H1 (cell line): ENCODE data around the gene DHCR24. TPM values are rescaled to one million over a fixed set of nuclear protein-coding genes. Genes with fewer than 3 reads are reported as not detected.

Experiments used
- CTCF ChIA-PET: fragments of 300-600 bp; sonication (Branson Sonifier 250); formaldehyde crosslinking; loops from one replicate; lab custom pipeline; 2021; ENCODE audit not compliant: partially characterized antibody; lab: Charles Lee
- POLR2A ChIA-PET: fragments of 300-600 bp; sonication (Branson Sonifier 250); formaldehyde crosslinking; loops from one replicate; lab custom pipeline; 2021; ENCODE audit warnings: inconsistent platforms; ENCODE audit not compliant: partially characterized antibody; lab: Charles Lee
- DNase-seq, 2 experiments: peaks; one replicate each; pipeline versions ENCODE4 v3.0.0 to v3.0.0-alpha.2; 2010 to 2022; ENCODE audit warnings: low spot score in 2 of 2, low read depth in 1 of 2, mixed read lengths in 1 of 2
- FAIRE-seq: peaks from 2 replicates; lab custom pipeline; 2011; peaks lifted over from hg19 to GRCh38; lab: Jason Lieb, UNC
- H2AFZ ChIP-seq: 2 replicates; pipeline ENCODE4 v1.8.1; 2012; ENCODE audit warnings: low read length, inconsistent platforms
- H2AK5ac ChIP-seq: 2 replicates; pipeline ENCODE4 v1.6.1; 2013; ENCODE audit warnings: low read depth, low read length
- H2BK120ac ChIP-seq: replicated peaks from 2 replicates; pipeline ENCODE3; 2013; ENCODE audit warnings: low read depth, low read length, inconsistent platforms
- H2BK12ac ChIP-seq: 2 replicates; pipeline ENCODE4 v1.6.1; 2013; ENCODE audit warnings: low read depth, low read length
- H2BK15ac ChIP-seq: 2 replicates; pipeline ENCODE4 v1.6.1; 2013; ENCODE audit warnings: low read length
- H2BK20ac ChIP-seq: 2 replicates; pipeline ENCODE4 v1.6.1; 2013; ENCODE audit warnings: low read length
- H2BK5ac ChIP-seq: 2 replicates; pipeline ENCODE4 v1.6.1; 2013; ENCODE audit warnings: low read depth, low read length
- H3K14ac ChIP-seq: 2 replicates; pipeline ENCODE4 v1.6.1; 2013; ENCODE audit warnings: inconsistent platforms; ENCODE audit not compliant: insufficient read length
- H3K18ac ChIP-seq: 2 replicates; pipeline ENCODE4 v1.6.1; 2013; ENCODE audit warnings: low read length; ENCODE audit errors: extremely low read depth
- H3K23ac ChIP-seq: 2 replicates; pipeline ENCODE4 v1.6.1; 2013; ENCODE audit warnings: inconsistent platforms; ENCODE audit not compliant: insufficient read length
- H3K23me2 ChIP-seq: 2 replicates; pipeline ENCODE4 v1.6.1; 2013; ENCODE audit warnings: low read depth, low read length
- H3K27ac ChIP-seq: 2 replicates; pipeline ENCODE4 v1.6.1; 2011; ENCODE audit warnings: low read depth, low read length, inconsistent platforms
- H3K27me3 ChIP-seq, 4 experiments: replicated peaks in 1 of 4; 1 replicate in 1 of 4; 2 replicates in 3 of 4; pipeline versions ENCODE4 v1.6.1 to v1.8.1; 2011 to 2013; ENCODE audit warnings: low read length in 3 of 4, mild to moderate bottlenecking in 3 of 4, inconsistent platforms in 2 of 4, mixed read lengths in 2 of 4, moderate library complexity in 1 of 4; ENCODE audit not compliant: control insufficient read depth in 3 of 4, insufficient read depth in 3 of 4; ENCODE audit errors: extremely low read depth in 1 of 4
- H3K36me3 ChIP-seq, 4 experiments: 2 replicates each; pipeline versions ENCODE4 v1.6.1 to v1.8.1; 2011 to 2013; ENCODE audit warnings: mild to moderate bottlenecking in 4 of 4, low read length in 3 of 4, moderate library complexity in 2 of 4, control low read depth in 1 of 4, inconsistent platforms in 1 of 4; ENCODE audit not compliant: insufficient read depth in 4 of 4, control insufficient read depth in 2 of 4
- H3K4ac ChIP-seq: replicated peaks from 2 replicates; pipeline ENCODE3; 2013; ENCODE audit warnings: low read length, low read depth, mixed read lengths, inconsistent platforms; ENCODE audit not compliant: insufficient read length
- H3K4me1 ChIP-seq, 4 experiments: replicated peaks in 1 of 4; 1 replicate in 1 of 4; 2 replicates in 3 of 4; pipeline versions ENCODE4 v1.6.1 to v1.8.1; 2011 to 2013; ENCODE audit warnings: low read length in 3 of 4, inconsistent platforms in 2 of 4, mixed read lengths in 1 of 4; ENCODE audit not compliant: insufficient read depth in 4 of 4, control insufficient read depth in 3 of 4
- H3K4me2 ChIP-seq, 2 experiments: 2 replicates each; pipeline versions ENCODE4 v1.6.1 to v1.8.1; 2011 to 2013; ENCODE audit warnings: low read depth in 2 of 2, low read length in 2 of 2, control low read depth in 1 of 2, inconsistent platforms in 1 of 2, mild to moderate bottlenecking in 1 of 2; ENCODE audit not compliant: insufficient read depth in 1 of 2
- H3K4me3 ChIP-seq, 4 experiments: fragments of 200-600, 300-600 bp in 1 of 4; sonication (generic), shearing (Covaris generic), sonication (Bioruptor Twin) in 1 of 4; 2 replicates each; pipeline versions ENCODE4 v1.5.1 to v1.8.1; 2011 to 2016; ENCODE audit warnings: low read length in 4 of 4, low read depth in 3 of 4, control low read depth in 2 of 4, inconsistent platforms in 2 of 4, mild to moderate bottlenecking in 2 of 4, mixed read lengths in 1 of 4, moderate library complexity in 1 of 4; ENCODE audit not compliant: insufficient read depth in 2 of 4; ENCODE audit errors: extremely low read depth in 1 of 4
- H3K56ac ChIP-seq: replicated peaks from 2 replicates; pipeline ENCODE3; 2013; ENCODE audit warnings: low read depth, mild to moderate bottlenecking, mixed read lengths, low read length, inconsistent platforms; ENCODE audit not compliant: insufficient read length
- H3K79me1 ChIP-seq: 2 replicates; pipeline ENCODE4 v1.6.1; 2013; ENCODE audit warnings: low read depth, low read length, control low read depth
- H3K79me2 ChIP-seq, 2 experiments: 2 replicates each; pipeline versions ENCODE4 v1.6.1 to v1.8.1; 2012 to 2013; ENCODE audit warnings: low read length in 2 of 2, mild to moderate bottlenecking in 2 of 2, inconsistent platforms in 1 of 2; ENCODE audit not compliant: insufficient read depth in 2 of 2, control insufficient read depth in 1 of 2
- H3K9ac ChIP-seq, 4 experiments: replicated peaks in 1 of 4; 1 replicate in 1 of 4; 2 replicates in 3 of 4; pipeline versions ENCODE4 v1.6.1 to v1.8.1; 2011 to 2013; ENCODE audit warnings: low read depth in 3 of 4, low read length in 3 of 4, control low read depth in 2 of 4, mild to moderate bottlenecking in 2 of 4, moderate library complexity in 2 of 4, inconsistent platforms in 1 of 4; ENCODE audit errors: extremely low read depth in 1 of 4
- H3K9me3 ChIP-seq, 2 experiments: 2 replicates each; pipeline versions ENCODE4 v1.6.1 to v1.8.1; 2012 to 2013; ENCODE audit warnings: mild to moderate bottlenecking in 2 of 2, moderate library complexity in 2 of 2, control low read depth in 1 of 2, inconsistent platforms in 1 of 2, low read depth in 1 of 2, low read length in 1 of 2, mixed read lengths in 1 of 2; ENCODE audit not compliant: insufficient read depth in 2 of 2
- H4K20me1 ChIP-seq, 2 experiments: replicated peaks in 1 of 2; 2 replicates each; pipeline versions ENCODE3 to v1.8.1; 2011 to 2013; ENCODE audit warnings: inconsistent platforms in 2 of 2, low read length in 2 of 2, mild to moderate bottlenecking in 1 of 2; ENCODE audit not compliant: insufficient read depth in 2 of 2, control insufficient read depth in 1 of 2
- H4K5ac ChIP-seq: 2 replicates; pipeline ENCODE4 v1.6.1; 2013; ENCODE audit warnings: low read length, low read depth, mixed read lengths, inconsistent platforms; ENCODE audit not compliant: insufficient read length
- H4K8ac ChIP-seq: 2 replicates; pipeline ENCODE4 v1.8.0; 2013; ENCODE audit warnings: mild to moderate bottlenecking, moderate library complexity, low read length, inconsistent platforms; ENCODE audit not compliant: insufficient read depth; ENCODE audit errors: extremely low read depth
- H4K91ac ChIP-seq: replicated peaks from 2 replicates; pipeline ENCODE3; 2013; ENCODE audit warnings: low read length, mixed read lengths, inconsistent platforms; ENCODE audit not compliant: insufficient read length
- MAFK ChIP-seq: IDR thresholded peaks from 2 replicates; pipeline ENCODE4 v1.6.1; 2012; ENCODE audit warnings: low read depth, mild to moderate bottlenecking, improper control_type of control experiment, low read length
- SP1 ChIP-seq: IDR thresholded peaks from 2 replicates; pipeline ENCODE4 v1.6.1; 2011; ENCODE audit warnings: low read depth, low read length
- WGBS, 2 experiments: shearing (Covaris generic) in 1 of 2; methylation state at CpG; one replicate each; pipeline versions ENCODE4 v1.1.6 to v1.1.7; 2013 to 2015; ENCODE audit warnings: low lambda C conversion rate in 2 of 2, mixed read lengths in 2 of 2, inconsistent platforms in 1 of 2, low coverage in 1 of 2, missing lambda C conversion rate in 1 of 2; ENCODE audit not compliant: insufficient replicate concordance in 2 of 2, insufficient coverage in 1 of 2, insufficient read length in 1 of 2; ENCODE audit errors: extremely low coverage in 1 of 2, missing lambda C conversion rate in 1 of 2; 5-methylcytosine and 5-hydroxymethylcytosine counted together
- polyA plus RNA-seq, 7 experiments: library from polyadenylated mRNA; depleted of rRNA in 3 of 7; stranded (reverse) in 5 of 7; unstranded in 2 of 7; fragments of >200 nt in 5 of 7; fragments of 200-250 nt in 2 of 7; gene quantifications; 1 replicate in 5 of 7; 2 replicates in 1 of 7; 4 replicates in 1 of 7; pipeline versions ENCODE4 v1.2.1 to v1.2.3, GENCODE V29; 2011 to 2013; ENCODE audit warnings: missing spikeins in 2 of 7, mixed read lengths in 2 of 7
- total RNA-seq: library from RNA; stranded (reverse); fragmentation: NEBNext Ultra II Directional; extraction: Animal tissue kit (Norgen Biotek cat#: 25700); gene quantifications from 2 replicates; pipeline ENCODE4 v1.2.1, GENCODE V29; 2021

DHCR24 gene
- total and polyA plus RNA-seq, 2 of the 8 experiments (the other 6 are each of a cell fraction or from before 2014, with no cell fraction given), result 370 to 419 TPM

DNA sequence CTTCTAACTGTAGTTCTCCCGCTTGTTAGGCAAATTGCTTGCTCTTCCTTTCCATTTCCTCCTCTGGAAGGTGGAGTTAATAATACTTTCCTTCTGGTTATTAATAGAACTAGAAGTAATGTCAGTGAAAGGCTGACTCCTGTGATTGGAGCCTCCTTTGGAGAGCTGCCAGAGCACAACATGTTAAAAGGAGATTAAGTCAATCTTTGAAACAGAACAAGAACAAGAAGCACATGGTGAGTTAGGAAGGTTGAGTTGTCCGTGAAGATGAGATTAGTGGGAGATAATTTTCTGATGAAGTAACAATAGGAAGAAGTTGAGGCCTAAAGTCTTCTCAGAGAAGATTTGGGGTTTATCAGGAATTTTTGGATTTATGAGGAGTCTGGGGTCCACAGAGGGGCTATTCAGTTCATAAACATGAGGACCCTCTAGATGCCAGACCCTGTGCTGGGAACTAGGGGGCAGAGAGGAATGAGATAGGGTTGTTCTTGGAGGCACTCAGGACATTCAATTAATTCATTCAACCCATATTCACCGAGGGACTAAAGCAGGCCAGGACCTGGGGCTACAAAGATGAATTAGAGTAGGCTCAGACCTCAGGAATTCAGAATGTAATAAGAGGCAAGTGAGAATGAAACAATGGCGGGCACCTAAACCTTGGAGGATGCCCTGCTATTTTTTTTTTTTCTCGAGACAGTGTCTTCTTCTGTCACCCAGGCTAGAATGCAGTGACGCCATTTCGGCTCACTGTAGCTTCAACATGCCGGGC lies 40.7 kb upstream of the DHCR24 start:
- Histone ChIP-seq H3K9me3 (0 out of 4 replicates have a peak, but pooled peaks cover 2 to 4% of the 10 kb centered on the region in 2 experiments), H3K18ac (no peak overlapping the region), H3K79me2 (no peaks in the 10 kb centered on the region), H3K14ac (no peak overlapping the region), H2BK120ac (no peak overlapping the region), H2BK5ac (no peak overlapping the region), H4K91ac (no peak overlapping the region), H2AFZ (no peak overlapping the region), H4K8ac (no peak overlapping the region), H2BK20ac (no peak overlapping the region), H3K36me3 (no peaks in the 10 kb centered on the region), H3K79me1 (no peaks in the 10 kb centered on the region), H3K4me1 (no peaks in the 10 kb centered on the region), H3K23ac (no peak overlapping the region), H3K4me2 (no peak overlapping the region), H3K27ac (no peak overlapping the region), H2BK15ac (no peak overlapping the region), H3K4ac (no peak overlapping the region), H4K5ac (no peak overlapping the region), H2BK12ac (no peak overlapping the region), H3K23me2 (no peaks in the 10 kb centered on the region; the same call in 1 of the 2 replicates), H4K20me1 (no peaks in the 10 kb centered on the region), H3K4me3 (no peak overlapping the region), H3K56ac (no peak overlapping the region), H2AK5ac (no peak overlapping the region), H3K27me3 (no peaks in the 10 kb centered on the region), H3K9ac (no peak overlapping the region)
- TF ChIP-seq SP1, result no peak
- no peak for TF ChIP-seq MAFK
- POLR2A ChIA-PET, result no interaction called here
- DNase-seq (no peak), FAIRE-seq (no peak)
- CTCF ChIA-PET, result interaction anchor here (1.0 to 2.4 kb wide), 4 partner anchors 16 to 57 kb away, joined by 3 to 9 read pairs (median 4); no protein-coding TSS in a partner anchor
- 89% methylated on average over 8 of the region's 8 CpGs; no CpG with 5 or more reads in 1 of the 2 experiments for WGBS, 2 experiments
